CD8-positive, alpha-beta memory T cell (primary cell): ENCODE results near the gene NFIA. TPM values are rescaled to one million over a fixed set of nuclear protein-coding genes. Genes with fewer than 3 reads are reported as not detected.
A peak's percentile ranks its signal among the peaks of the same experiment; 100 is the strongest.

Experiments
- CTCF ChIA-PET: fragments of 350-600 bp; sonication (Branson Sonifier 250); formaldehyde crosslinking; loops from one replicate; lab custom pipeline; 2021; ENCODE audit warnings: antibody characterized with exemption; lab: Charles Lee
- POLR2A ChIA-PET: fragments of 350-600 bp; sonication (Branson Sonifier 250); formaldehyde crosslinking; loops from one replicate; lab custom pipeline; 2021; ENCODE audit warnings: antibody characterized with exemption; lab: Charles Lee
- DNase-seq, 5 donors: peaks; one replicate each; pipeline versions ENCODE4 v3.0.0 to v3.0.0-alpha.2; 2020 to 2022; ENCODE audit warnings: mixed read lengths in 1 of 5
- H3K27ac ChIP-seq: one replicate; pipeline ENCODE4 v1.7.0; 2013; ENCODE audit warnings: low read depth, mild to moderate bottlenecking, low read length, moderate library complexity
- H3K27me3 ChIP-seq: 2 replicates; pipeline ENCODE4 v1.7.0; 2013; ENCODE audit warnings: low read length, mild to moderate bottlenecking; ENCODE audit not compliant: insufficient read depth, poor library complexity, severe bottlenecking
- H3K36me3 ChIP-seq: 2 replicates; pipeline ENCODE4 v1.7.0; 2013; ENCODE audit warnings: mild to moderate bottlenecking, low read length, moderate library complexity; ENCODE audit not compliant: insufficient read depth
- H3K4me1 ChIP-seq: 2 replicates; pipeline ENCODE4 v1.7.0; 2013; ENCODE audit warnings: mild to moderate bottlenecking, low read length, moderate library complexity; ENCODE audit not compliant: insufficient read depth
- H3K4me3 ChIP-seq: 2 replicates; pipeline ENCODE4 v1.7.0; 2013; ENCODE audit warnings: mild to moderate bottlenecking, low read length
- H3K9me3 ChIP-seq: 2 replicates; pipeline ENCODE4 v1.7.0; 2013; ENCODE audit warnings: mild to moderate bottlenecking, low read length
- H3K27ac Mint-ChIP-seq, 8 donors: one replicate each; pipeline ENCODE4 v1.8.0; 2020 to 2021; ENCODE audit warnings: mixed read lengths in 8 of 8, mild to moderate bottlenecking in 6 of 8, inconsistent platforms in 3 of 8, moderate library complexity in 3 of 8
- H3K27me3 Mint-ChIP-seq, 2 donors: one replicate each; pipeline ENCODE4 v1.8.0; 2020 to 2021; ENCODE audit warnings: mixed read lengths in 2 of 2, mild to moderate bottlenecking in 1 of 2, moderate library complexity in 1 of 2
- H3K36me3 Mint-ChIP-seq, 3 donors: one replicate each; pipeline ENCODE4 v1.8.0; 2020 to 2021; ENCODE audit warnings: mixed read lengths in 3 of 3, inconsistent platforms in 1 of 3, mild to moderate bottlenecking in 1 of 3
- H3K4me1 Mint-ChIP-seq, 3 donors: one replicate each; pipeline ENCODE4 v1.8.0; 2020 to 2021; ENCODE audit warnings: mixed read lengths in 3 of 3, inconsistent platforms in 1 of 3, mild to moderate bottlenecking in 1 of 3
- H3K4me3 Mint-ChIP-seq, 7 donors: one replicate each; pipeline ENCODE4 v1.8.0; 2020 to 2021; ENCODE audit warnings: mixed read lengths in 7 of 7, mild to moderate bottlenecking in 6 of 7, moderate library complexity in 4 of 7, inconsistent platforms in 2 of 7
- H3K9me3 Mint-ChIP-seq, 5 donors: one replicate each; pipeline ENCODE4 v1.8.0; 2020 to 2022; ENCODE audit warnings: mixed read lengths in 5 of 5, mild to moderate bottlenecking in 3 of 5, moderate library complexity in 2 of 5, inconsistent platforms in 1 of 5
- polyA plus RNA-seq: library from polyadenylated mRNA; unstranded; fragments of 300-500 nt; fragmentation: Illumina TruSeq; gene quantifications from one replicate; pipeline ENCODE4 v1.2.3, GENCODE V29; 2021
- total RNA-seq, 2 experiments: library from RNA; stranded (reverse); gene quantifications; one replicate each; pipeline ENCODE4 v1.2.3, GENCODE V29; 2021

Gene NFIA
- total and polyA plus RNA-seq, 3 experiments from 2014 or later: 6.1 to 9.9 (median 7.0) TPM

- DNase-seq: no peak
- Histone ChIP-seq H3K4me1 (no peaks in the 10 kb centered on the region), H3K27ac (no peak overlapping the region), H3K36me3 (no peaks in the 10 kb centered on the region), H3K27me3 (no peaks in the 10 kb centered on the region), H3K4me3 (no peak overlapping the region), H3K9me3 (no peaks in the 10 kb centered on the region)
- no peak overlapping the region for H3K4me3 Mint-ChIP-seq
- no peaks in the 10 kb centered on the region for H3K27me3 Mint-ChIP-seq
- peaks cover 0 to 12% (median 10%) of the 10 kb centered on the region in 3 donors for H3K36me3 Mint-ChIP-seq
- no peaks in the 10 kb centered on the region for H3K9me3 Mint-ChIP-seq
- H3K4me1 Mint-ChIP-seq: peaks cover 0 to 4% (median 2%) of the 10 kb centered on the region in 3 donors
- ChIA-PET POLR2A (no interaction called here), CTCF (interaction anchor here (1.3 kb wide), 1 partner anchor 282 kb away, joined by 4 read pairs; no protein-coding TSS in a partner anchor)
- no peak overlapping the region for H3K27ac Mint-ChIP-seq
These were observed 249.9 kb downstream of the NFIA start for GRCh38 chr1:61332196-61332753.

GRCh38 chr1:61332796-61333195, 250.4 kb downstream of the NFIA start:
- H3K4me3 Mint-ChIP-seq: no peak overlapping the region
- no peak overlapping the region for H3K4me3 ChIP-seq
- ChIA-PET POLR2A (no interaction called here), CTCF (no interaction called here)
- H3K27me3 ChIP-seq: no peaks in the 10 kb centered on the region
- H3K27ac ChIP-seq: no peak overlapping the region
- H3K9me3 ChIP-seq: no peaks in the 10 kb centered on the region
- no peaks in the 10 kb centered on the region for H3K27me3 Mint-ChIP-seq
- peaks cover 0 to 4% (median 2%) of the 10 kb centered on the region in 3 donors for H3K4me1 Mint-ChIP-seq
- DNase-seq: no peak
- no peak overlapping the region for H3K27ac Mint-ChIP-seq
- peaks cover 0 to 12% (median 10%) of the 10 kb centered on the region in 3 donors for H3K36me3 Mint-ChIP-seq
- H3K36me3 ChIP-seq: no peaks in the 10 kb centered on the region
- no peaks in the 10 kb centered on the region for H3K9me3 Mint-ChIP-seq
- no peaks in the 10 kb centered on the region for H3K4me1 ChIP-seq

DNA sequence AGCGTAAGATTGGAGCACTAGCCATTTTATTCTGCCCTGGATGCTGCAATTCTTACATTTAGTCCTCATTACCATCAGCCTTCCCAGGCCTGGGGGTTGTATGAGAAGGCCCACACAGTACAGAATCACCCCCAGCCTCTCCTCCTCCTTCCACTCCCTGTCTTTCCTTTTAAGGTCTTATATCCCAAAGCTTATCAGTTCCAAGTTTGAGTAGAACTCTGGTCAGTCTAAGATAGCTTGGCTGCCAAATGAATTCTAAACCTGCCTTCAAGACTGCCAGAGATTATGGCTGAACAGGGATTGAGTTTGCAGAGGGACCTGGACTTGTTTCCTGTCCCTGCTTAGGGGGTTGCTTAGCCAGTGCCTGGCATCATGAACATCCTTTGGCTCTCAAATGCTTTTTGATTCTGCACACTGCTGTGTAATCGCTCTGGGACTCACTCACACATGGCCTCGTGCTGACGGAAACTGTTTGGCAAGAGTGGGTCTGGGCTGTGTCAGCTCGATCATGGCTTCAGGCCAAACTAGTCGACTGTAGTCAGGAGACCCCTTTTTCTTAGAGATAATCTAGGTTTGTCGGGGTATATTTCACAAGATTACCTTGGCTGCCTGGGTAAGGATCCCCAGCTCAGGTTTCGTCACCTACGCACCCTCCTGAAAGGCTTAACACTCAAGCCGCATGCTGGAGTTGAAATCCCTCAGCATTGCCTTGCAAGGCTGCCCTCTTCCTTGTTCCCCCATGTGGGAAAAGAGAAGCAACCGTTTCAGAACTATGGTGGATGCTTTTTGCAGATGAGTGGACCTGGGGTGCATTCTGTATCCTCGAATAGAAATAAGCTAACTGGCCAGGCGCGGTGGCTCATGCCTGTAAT, 252.6 kb downstream of the NFIA start:
- peaks cover 0 to 10% (median 8%) of the 10 kb centered on the region in 3 donors for H3K36me3 Mint-ChIP-seq
- no peak overlapping the region for H3K27ac Mint-ChIP-seq
- no peak overlapping the region for H3K4me3 Mint-ChIP-seq
- H3K9me3 ChIP-seq: no peaks in the 10 kb centered on the region
- H3K9me3 Mint-ChIP-seq: no peaks in the 10 kb centered on the region
- no peaks in the 10 kb centered on the region for H3K27me3 ChIP-seq
- ChIA-PET POLR2A (no interaction called here), CTCF (interaction anchor here (0.9 kb wide), 1 partner anchor 292 kb away, joined by 3 read pairs; no protein-coding TSS in a partner anchor)
- H3K36me3 ChIP-seq: no peaks in the 10 kb centered on the region
- H3K4me1 ChIP-seq: no peaks in the 10 kb centered on the region
- DNase-seq: no peak
- H3K4me3 ChIP-seq: no peak overlapping the region
- H3K27ac ChIP-seq: no peak overlapping the region
- H3K4me1 Mint-ChIP-seq: peaks cover 0 to 4% (median 2%) of the 10 kb centered on the region in 3 donors
- no peaks in the 10 kb centered on the region for H3K27me3 Mint-ChIP-seq

DNA sequence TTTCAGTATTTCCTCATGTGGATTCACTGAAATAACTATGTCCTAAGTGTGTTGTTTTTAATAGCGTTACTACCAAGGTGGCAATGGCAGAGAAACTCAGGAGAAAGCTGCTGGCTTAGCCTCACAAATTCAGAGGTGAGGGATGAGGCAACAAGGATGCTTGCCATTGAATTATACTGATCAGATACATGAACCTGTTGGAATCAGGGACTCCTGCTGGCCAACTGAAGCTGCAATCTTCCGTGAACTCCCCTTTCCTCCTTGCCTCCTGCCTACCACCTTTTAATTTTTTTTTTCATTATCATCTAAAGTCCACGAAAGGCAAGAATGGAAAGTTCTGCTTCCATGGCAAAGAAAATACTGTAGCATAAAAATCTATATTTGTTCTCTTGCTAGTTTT, 254.7 kb downstream of the NFIA start:
- CTCF ChIA-PET: interaction anchor here (1.2 to 1.7 kb wide), 2 partner anchors 13 to 17 kb away, joined by 3 to 4 read pairs; no protein-coding TSS in a partner anchor
- Histone ChIP-seq H3K4me1 (no peaks in the 10 kb centered on the region), H3K36me3 (no peaks in the 10 kb centered on the region), H3K27ac (no peak overlapping the region), H3K27me3 (no peaks in the 10 kb centered on the region), H3K9me3 (no peaks in the 10 kb centered on the region), H3K4me3 (no peak overlapping the region)
- POLR2A ChIA-PET: no interaction called here
- H3K36me3 Mint-ChIP-seq: peaks cover 0 to 10% (median 8%) of the 10 kb centered on the region in 3 donors
- no peak for DNase-seq
- H3K4me1 Mint-ChIP-seq: peaks cover 0 to 4% (median 2%) of the 10 kb centered on the region in 3 donors
- H3K9me3 Mint-ChIP-seq: no peaks in the 10 kb centered on the region
- no peaks in the 10 kb centered on the region for H3K27me3 Mint-ChIP-seq
- H3K4me3 Mint-ChIP-seq: no peak overlapping the region
- H3K27ac Mint-ChIP-seq: peak overlapping the region in 1 of 8 donors; percentile 36

DNA sequence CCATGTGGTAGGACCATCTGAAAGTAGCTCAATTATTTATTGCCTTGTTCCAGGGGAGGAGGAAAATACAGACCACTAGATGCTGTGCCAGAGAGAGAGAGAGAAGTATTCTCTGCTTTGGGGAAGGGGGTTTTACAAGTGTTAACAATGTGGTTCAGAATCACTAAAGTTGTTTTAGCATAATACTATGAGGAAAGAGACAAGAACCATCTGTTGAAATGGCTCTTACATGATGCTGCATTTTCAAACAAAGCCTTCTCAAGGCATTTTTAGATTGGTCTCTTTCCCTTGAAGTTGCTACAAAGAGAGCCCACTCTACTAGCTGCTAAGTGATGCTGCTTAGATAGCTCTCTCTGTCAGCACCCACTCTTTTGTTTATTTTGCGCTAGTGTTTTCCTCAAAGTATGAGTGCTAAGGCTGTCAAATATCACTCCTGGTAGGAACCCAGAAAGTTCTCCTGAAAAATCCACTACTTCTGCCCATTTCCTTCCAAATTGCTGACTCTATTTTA, 255.1 kb downstream of the NFIA start:
- Histone ChIP-seq H3K27ac (no peak overlapping the region), H3K4me1 (no peaks in the 10 kb centered on the region), H3K4me3 (no peak overlapping the region), H3K36me3 (no peaks in the 10 kb centered on the region), H3K9me3 (no peaks in the 10 kb centered on the region), H3K27me3 (no peaks in the 10 kb centered on the region)
- Mint-ChIP-seq H3K4me1 (no peaks in the 10 kb centered on the region), H3K4me3 (no peak overlapping the region), H3K36me3 (peaks cover 0 to 8% (median 8%) of the 10 kb centered on the region in 3 donors), H3K27ac (peak overlapping the region in 2 of 8 donors; percentile 16 to 36), H3K27me3 (no peaks in the 10 kb centered on the region), H3K9me3 (no peaks in the 10 kb centered on the region)
- no peak for DNase-seq
- ChIA-PET POLR2A (no interaction called here), CTCF (interaction anchor here (1.2 to 1.7 kb wide), 2 partner anchors 13 to 16 kb away, joined by 3 to 4 read pairs; no protein-coding TSS in a partner anchor)

DNA sequence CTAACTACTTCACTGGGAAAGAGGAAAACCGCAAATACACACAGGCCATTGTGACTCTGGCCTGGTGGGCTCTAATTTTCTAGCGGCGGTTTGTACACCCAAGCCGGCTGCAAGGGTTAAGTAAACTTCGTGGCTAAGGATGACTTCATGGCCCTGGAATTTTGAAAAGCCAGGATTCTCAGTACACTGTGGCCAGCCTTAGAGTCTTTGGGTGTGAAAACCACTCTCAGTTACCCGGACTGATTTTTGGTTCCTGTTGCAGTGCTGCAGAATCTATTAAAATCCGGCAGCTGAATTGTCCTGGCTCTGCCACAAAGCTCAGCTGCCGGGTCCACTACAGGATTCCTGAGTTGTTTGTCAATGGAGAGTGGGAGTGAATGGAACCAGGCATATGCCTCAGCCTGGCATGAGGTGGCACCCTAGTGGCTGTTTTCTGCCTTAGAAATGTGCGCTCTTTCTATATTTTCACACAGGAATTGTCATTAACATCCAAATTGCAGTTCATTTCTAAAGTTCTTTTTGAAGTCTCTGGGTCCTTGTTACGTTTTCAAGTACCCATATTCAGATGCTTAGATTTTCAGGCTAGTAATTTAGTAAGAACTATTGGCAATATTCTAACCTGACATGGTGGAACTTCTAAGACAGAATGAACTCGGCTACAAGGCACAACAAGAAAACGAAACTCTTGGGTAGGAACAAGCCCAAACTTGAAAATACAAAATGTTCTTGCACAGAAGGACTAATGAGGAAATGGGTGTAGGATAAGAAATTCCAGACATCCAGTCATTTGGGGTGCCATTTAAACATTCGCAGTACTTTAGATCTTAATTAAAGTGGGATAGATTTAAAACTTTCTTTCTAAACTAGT, 255.9 kb downstream of the NFIA start:
- Histone ChIP-seq H3K4me3 (no peak overlapping the region), H3K9me3 (no peaks in the 10 kb centered on the region), H3K27ac (no peak overlapping the region), H3K27me3 (no peaks in the 10 kb centered on the region), H3K36me3 (no peaks in the 10 kb centered on the region), H3K4me1 (no peaks in the 10 kb centered on the region)
- Mint-ChIP-seq H3K4me1 (no peaks in the 10 kb centered on the region), H3K9me3 (no peaks in the 10 kb centered on the region), H3K4me3 (no peak overlapping the region), H3K27ac (no peak overlapping the region), H3K36me3 (peaks cover 0 to 3% (median 1%) of the 10 kb centered on the region in 3 donors), H3K27me3 (no peaks in the 10 kb centered on the region)
- POLR2A ChIA-PET: no interaction called here
- CTCF ChIA-PET: interaction anchor here (1.2 to 1.7 kb wide), 3 partner anchors 9 to 16 kb away, joined by 3 to 4 read pairs (median 3); no protein-coding TSS in a partner anchor
- no peak for DNase-seq

DNA sequence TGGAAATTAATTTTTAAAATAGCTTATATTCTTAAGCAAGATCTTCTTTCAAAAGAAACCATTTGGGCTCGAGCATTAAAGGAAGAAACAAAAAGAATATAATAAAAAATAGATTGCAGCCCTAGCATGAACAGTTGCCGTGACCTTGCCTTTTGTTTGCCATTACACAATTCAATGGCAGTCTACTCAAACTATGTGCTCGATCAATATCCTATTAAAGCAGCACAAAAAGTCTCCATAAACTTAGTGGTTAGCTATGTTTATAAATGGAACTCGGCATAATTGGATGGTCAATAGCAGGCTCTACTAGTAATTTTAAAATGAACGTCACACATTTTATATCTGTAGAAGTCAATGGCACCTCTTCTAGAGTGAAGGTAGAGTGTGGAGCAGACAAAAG, 256.5 kb downstream of the NFIA start:
- Histone ChIP-seq H3K4me1 (no peaks in the 10 kb centered on the region), H3K9me3 (no peaks in the 10 kb centered on the region), H3K27me3 (no peaks in the 10 kb centered on the region), H3K4me3 (no peak overlapping the region), H3K36me3 (no peaks in the 10 kb centered on the region), H3K27ac (no peak overlapping the region)
- no peaks in the 10 kb centered on the region for H3K27me3 Mint-ChIP-seq
- H3K36me3 Mint-ChIP-seq: no peaks in the 10 kb centered on the region
- H3K9me3 Mint-ChIP-seq: no peaks in the 10 kb centered on the region
- DNase-seq: no peak
- no peak overlapping the region for H3K27ac Mint-ChIP-seq
- H3K4me1 Mint-ChIP-seq: no peaks in the 10 kb centered on the region
- ChIA-PET POLR2A (no interaction called here), CTCF (interaction anchor here (1.5 kb wide), 1 partner anchor 10 kb away, joined by 3 read pairs; no protein-coding TSS in a partner anchor)
- no peak overlapping the region for H3K4me3 Mint-ChIP-seq
